Calu3 (cell line): ENCODE data around the gene SLC25A53. TPM values are rescaled to one million over a fixed set of nuclear protein-coding genes. Genes with fewer than 3 reads are reported as not detected.

Experiments used
- BruUV-seq: library from RNA; stranded (reverse); fragments of 400-500 nt; replicated peaks from 2 replicates; lab custom pipeline; 2021; lab: Mats Ljungman, UMichigan
- CTCF ChIA-PET: fragments of 300-600 bp; sonication (Branson Sonifier 250); formaldehyde crosslinking; loops from one replicate; lab custom pipeline; 2022; ENCODE audit warnings: antibody characterized with exemption; lab: Charles Lee
- DNase-seq: peaks from one replicate; pipeline ENCODE4 v3.0.0; 2022
- H3K27ac Mint-ChIP-seq: one replicate; pipeline ENCODE4 v1.8.0; 2022; ENCODE audit warnings: mixed read lengths; ENCODE audit not compliant: unreplicated experiment
- H3K27me3 Mint-ChIP-seq: one replicate; pipeline ENCODE4 v1.8.0; 2022; ENCODE audit warnings: mixed read lengths; ENCODE audit not compliant: unreplicated experiment
- H3K36me3 Mint-ChIP-seq: one replicate; pipeline ENCODE4 v1.8.0; 2022; ENCODE audit warnings: mild to moderate bottlenecking, moderate library complexity, mixed read lengths; ENCODE audit not compliant: insufficient read depth, unreplicated experiment
- H3K4me1 Mint-ChIP-seq: one replicate; pipeline ENCODE4 v1.8.0; 2022; ENCODE audit warnings: mild to moderate bottlenecking, low read depth, mixed read lengths; ENCODE audit not compliant: unreplicated experiment
- H3K4me3 Mint-ChIP-seq: one replicate; pipeline ENCODE4 v1.8.0; 2022; ENCODE audit warnings: mild to moderate bottlenecking, low read depth, moderate library complexity, mixed read lengths; ENCODE audit not compliant: unreplicated experiment
- H3K9me3 Mint-ChIP-seq: one replicate; pipeline ENCODE4 v1.8.0; 2022; ENCODE audit warnings: low read depth, mixed read lengths; ENCODE audit not compliant: unreplicated experiment
- CTCF ChIP-seq: fragments of 200-600 bp; IDR thresholded peaks from one replicate; pipeline ENCODE4 v1.8.0; 2022; ENCODE audit warnings: antibody characterized with exemption; ENCODE audit not compliant: unreplicated experiment
- intact Hi-C: fragments of 100-400 bp; cut with micrococcal nuclease; formaldehyde crosslinking; loops from one replicate; pipeline ENCODE4 v1.10.0; 2022; ENCODE audit not compliant: unreplicated experiment
- total RNA-seq: library from RNA; stranded (reverse); gene quantifications from 2 replicates; pipeline ENCODE4 v1.2.3, GENCODE V29; 2022

Gene SLC25A53
- total RNA-seq, 1 experiment from 2014 or later: 6.9 TPM

GRCh38 chrX:104173841-104174240, 17.0 kb upstream of the SLC25A53 start:
- CTCF ChIA-PET: no interaction called here
- Mint-ChIP-seq H3K36me3 (peaks cover 19% of the 10 kb centered on the region), H3K27me3 (no peaks in the 10 kb centered on the region), H3K9me3 (no peaks in the 10 kb centered on the region), H3K4me3 (no peak overlapping the region), H3K4me1 (peaks cover 14% of the 10 kb centered on the region), H3K27ac (no peak overlapping the region)
- no peak for DNase-seq
- intact Hi-C loops: no loop called here
- no peak for TF ChIP-seq CTCF
- BruUV-seq: no TSS peak

GRCh38 chrX:104172788-104173187, 16.0 kb upstream of the SLC25A53 start:
- intact Hi-C loops: no loop called here
- H3K4me1 Mint-ChIP-seq: peaks cover 24% of the 10 kb centered on the region
- CTCF ChIA-PET: no interaction called here
- H3K4me3 Mint-ChIP-seq: no peak overlapping the region
- no peak for DNase-seq
- no TSS peak for BruUV-seq
- H3K27me3 Mint-ChIP-seq: no peaks in the 10 kb centered on the region
- TF ChIP-seq CTCF: no peak
- no peaks in the 10 kb centered on the region for H3K9me3 Mint-ChIP-seq
- no peak overlapping the region for H3K27ac Mint-ChIP-seq
- H3K36me3 Mint-ChIP-seq: peaks cover 27% of the 10 kb centered on the region

GRCh38 chrX:104172121-104172520, 15.3 kb upstream of the SLC25A53 start:
- BruUV-seq: no TSS peak
- intact Hi-C loops: no loop called here
- DNase-seq: no peak
- CTCF ChIA-PET: no interaction called here
- H3K4me1 Mint-ChIP-seq: peaks cover 26% of the 10 kb centered on the region
- no peaks in the 10 kb centered on the region for H3K27me3 Mint-ChIP-seq
- H3K9me3 Mint-ChIP-seq: no peaks in the 10 kb centered on the region
- H3K27ac Mint-ChIP-seq: no peak overlapping the region
- TF ChIP-seq CTCF: no peak
- H3K4me3 Mint-ChIP-seq: no peak overlapping the region
- peaks cover 32% of the 10 kb centered on the region for H3K36me3 Mint-ChIP-seq

- CTCF ChIA-PET: no interaction called here
- no peak for TF ChIP-seq CTCF
- H3K36me3 Mint-ChIP-seq: peaks cover 44% of the 10 kb centered on the region
- peak overlapping the region; percentile 70 for H3K27ac Mint-ChIP-seq
- intact Hi-C loops: no loop called here
- peak overlapping the region; percentile 69 for H3K4me3 Mint-ChIP-seq
- BruUV-seq: TSS peak; percentile 43
- no peaks in the 10 kb centered on the region for H3K27me3 Mint-ChIP-seq
- H3K4me1 Mint-ChIP-seq: peaks cover 34% of the 10 kb centered on the region
- DNase-seq: no peak
- no peaks in the 10 kb centered on the region for H3K9me3 Mint-ChIP-seq
Measured at GRCh38 chrX:104168127-104168526, 11.3 kb upstream of the SLC25A53 start.
